HEK293T (cell line): ENCODE results near the gene KIRREL3.

Source experiments
- CTCF ChIA-PET: fragments of 350-600 bp; formaldehyde crosslinking; extraction: SDS; loops from one replicate; lab custom pipeline; 2021; ENCODE audit warnings: antibody characterized with exemption, inconsistent platforms; lab: Yijun Ruan, JAX
- POLR2A ChIA-PET: fragments of 350-600 bp; formaldehyde crosslinking; extraction: SDS; loops from one replicate; lab custom pipeline; 2020; ENCODE audit warnings: antibody characterized with exemption, inconsistent platforms; lab: Yijun Ruan, JAX
- DNase-seq: peaks from one replicate; pipeline ENCODE4 v3.0.0; 2012; ENCODE audit warnings: mixed read lengths; ENCODE audit errors: extremely low spot score
- ARNT ChIP-seq: fragments of 450-650 bp; IDR thresholded peaks from 2 replicates; pipeline ENCODE4 v1.6.1; 2017; ENCODE audit warnings: mild to moderate bottlenecking
- BHLHE40 ChIP-seq: fragments of 450-650 bp; IDR thresholded peaks from 2 replicates; pipeline ENCODE4 v1.6.1; 2016; ENCODE audit warnings: mild to moderate bottlenecking, moderate library complexity, borderline replicate concordance
- CTBP1 ChIP-seq: fragments of 450-650 bp; IDR thresholded peaks from 2 replicates; pipeline ENCODE4 v1.6.1; 2016; ENCODE audit warnings: borderline replicate concordance
- ELF4 ChIP-seq: fragments of 450-650 bp; IDR thresholded peaks from 2 replicates; pipeline ENCODE4 v1.6.1; 2017; ENCODE audit warnings: antibody characterized with exemption
- FOXA1 ChIP-seq: fragments of 450-650 bp; IDR thresholded peaks from 2 replicates; pipeline ENCODE4 v1.6.1; 2016; ENCODE audit warnings: mild to moderate bottlenecking
- FOXK2 ChIP-seq: fragments of 450-650 bp; IDR thresholded peaks from 2 replicates; pipeline ENCODE4 v1.6.1; 2016; ENCODE audit warnings: mild to moderate bottlenecking
- FOXM1 ChIP-seq: fragments of 450-650 bp; IDR thresholded peaks from 2 replicates; pipeline ENCODE4 v1.6.1; 2017; ENCODE audit warnings: mild to moderate bottlenecking, borderline replicate concordance
- HDGF ChIP-seq: fragments of 450-650 bp; IDR thresholded peaks from 2 replicates; pipeline ENCODE4 v1.6.1; 2017; ENCODE audit warnings: antibody characterized with exemption, borderline replicate concordance
- L3MBTL2 ChIP-seq: fragments of 450-650 bp; conservative IDR thresholded peaks from 2 replicates; pipeline ENCODE4 v1.6.1; 2016; ENCODE audit warnings: mild to moderate bottlenecking
- LEF1 ChIP-seq: fragments of 450-650 bp; IDR thresholded peaks from 2 replicates; pipeline ENCODE4 v1.6.1; 2017; ENCODE audit warnings: mild to moderate bottlenecking, borderline replicate concordance
- NFRKB ChIP-seq: fragments of 450-650 bp; IDR thresholded peaks from 2 replicates; pipeline ENCODE4 v1.6.1; 2016; ENCODE audit warnings: mild to moderate bottlenecking, moderate library complexity
- PKNOX1 ChIP-seq: fragments of 450-650 bp; IDR thresholded peaks from 2 replicates; pipeline ENCODE4 v1.6.1; 2016
- SP1 ChIP-seq: fragments of 450-650 bp; IDR thresholded peaks from 2 replicates; pipeline ENCODE4 v1.6.1; 2017
- SUZ12 ChIP-seq: fragments of 450-650 bp; IDR thresholded peaks from 2 replicates; pipeline ENCODE4 v1.6.1; 2016; ENCODE audit warnings: mild to moderate bottlenecking
- TARDBP ChIP-seq: fragments of 450-650 bp; IDR thresholded peaks from 2 replicates; pipeline ENCODE4 v1.6.1; 2016
- ZNF384 ChIP-seq: fragments of 450-650 bp; IDR thresholded peaks from 2 replicates; pipeline ENCODE4 v1.6.1; 2016

The KIRREL3 gene

GRCh38 chr11:126473269-126473668 is 527.3 kb downstream of the KIRREL3 start:
- DNase-seq: no peak
- no peak for TF ChIP-seq CTBP1
- no peak for TF ChIP-seq FOXK2
- no peak for TF ChIP-seq TARDBP
- TF ChIP-seq FOXA1: no peak
- TF ChIP-seq NFRKB: no peak
- TF ChIP-seq SUZ12: no peak
- no peak for TF ChIP-seq ARNT
- no peak for TF ChIP-seq SP1
- TF ChIP-seq PKNOX1: no peak
- no peak for TF ChIP-seq LEF1
- TF ChIP-seq ELF4: no peak
- no peak for TF ChIP-seq HDGF
- TF ChIP-seq L3MBTL2: no peak
- TF ChIP-seq BHLHE40: no peak
- TF ChIP-seq FOXM1: no peak
- ChIA-PET CTCF (interaction anchor here (0.6 kb wide), 1 partner anchor 56 kb away, joined by 7 read pairs; no protein-coding TSS in a partner anchor), POLR2A (no interaction called here)

DNA sequence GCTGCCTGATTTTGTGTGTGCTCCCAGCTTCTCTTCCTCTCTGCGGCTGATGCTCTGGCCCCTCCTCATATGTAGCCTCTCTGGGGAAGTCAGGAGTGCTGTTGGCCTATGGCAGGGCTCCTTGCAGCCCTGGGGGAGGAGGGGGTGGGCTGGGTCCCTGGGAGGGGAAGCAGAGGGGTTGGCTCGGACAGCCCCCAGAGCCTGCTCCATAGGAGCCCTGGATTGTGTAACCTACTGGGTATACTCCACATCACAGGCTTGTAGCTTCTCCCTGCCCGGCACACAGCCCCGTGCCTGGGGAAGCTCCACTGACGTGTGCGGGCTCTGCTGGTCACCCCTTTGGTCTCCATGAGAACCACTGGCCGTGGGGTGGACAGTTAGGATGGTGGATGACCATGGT is 531.3 kb downstream of the KIRREL3 start:
- ChIA-PET CTCF (interaction anchor here (2.3 kb wide), 1 partner anchor 11 kb away, joined by 9 read pairs; no protein-coding TSS in a partner anchor), POLR2A (no interaction called here)
- DNase-seq: no peak
- no peak for TF ChIP-seq FOXA1
- no peak for TF ChIP-seq NFRKB
- no peak for TF ChIP-seq FOXM1
- TF ChIP-seq PKNOX1: no peak
- no peak for TF ChIP-seq ELF4
- no peak for TF ChIP-seq SP1
- no peak for TF ChIP-seq SUZ12
- no peak for TF ChIP-seq BHLHE40
- no peak for TF ChIP-seq L3MBTL2

DNA sequence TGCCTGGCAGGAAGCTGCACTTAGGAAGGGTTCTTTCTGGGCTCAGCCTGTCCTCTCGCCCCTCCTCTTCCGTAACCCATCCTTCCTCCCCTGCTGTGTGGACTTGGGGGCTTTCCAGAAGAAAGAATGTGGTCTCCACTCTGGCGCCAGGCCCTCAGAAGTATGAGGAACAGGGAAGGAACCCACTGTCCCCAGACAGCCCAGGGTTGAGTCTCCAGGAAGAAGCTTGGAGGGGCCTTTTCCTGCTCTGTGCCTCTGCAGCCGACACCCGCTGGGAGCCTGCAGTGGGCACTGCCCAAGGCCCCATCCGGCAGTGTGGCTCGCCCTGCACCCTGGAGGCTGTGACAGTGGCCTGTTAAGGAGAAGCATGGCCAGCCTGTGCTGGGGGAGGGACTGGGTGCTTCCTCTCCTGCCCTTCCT is 532.5 kb downstream of the KIRREL3 start:
- DNase-seq: no peak
- CTCF ChIA-PET: interaction anchor here (2.3 kb wide), 1 partner anchor 12 kb away, joined by 9 read pairs; no protein-coding TSS in a partner anchor
- TF ChIP-seq L3MBTL2: no peak
- TF ChIP-seq FOXK2: no peak
- TF ChIP-seq LEF1: no peak
- POLR2A ChIA-PET: no interaction called here

DNA sequence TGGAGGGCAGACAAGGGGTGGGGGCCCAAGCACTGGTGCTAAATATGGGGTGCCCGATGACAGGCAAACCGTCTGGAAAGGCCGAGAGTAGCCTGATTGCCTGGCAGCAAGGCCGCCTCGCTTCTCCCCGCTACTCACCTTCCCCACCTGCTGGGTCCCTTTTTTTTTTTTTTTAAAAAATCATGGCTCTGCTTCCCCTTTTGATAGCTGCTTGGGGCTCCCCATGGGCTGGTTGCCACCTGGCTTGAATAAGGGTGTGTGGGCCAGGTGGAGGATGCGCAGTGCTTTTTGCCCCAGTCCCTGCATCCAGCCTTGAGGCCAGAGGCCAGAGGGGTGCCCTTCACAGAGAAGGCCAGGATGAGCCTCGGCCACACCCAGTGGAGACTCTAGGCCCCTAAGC is 533.1 kb downstream of the KIRREL3 start:
- no peak for DNase-seq
- POLR2A ChIA-PET: no interaction called here
- TF ChIP-seq CTBP1 (no peak), ZNF384 (no peak), ARNT (no peak), FOXA1 (no peak), L3MBTL2 (no peak), BHLHE40 (no peak), FOXK2 (no peak), HDGF (no peak), FOXM1 (no peak), NFRKB (no peak), SUZ12 (no peak)
- CTCF ChIA-PET: no interaction called here

- DNase-seq: no peak
- ChIA-PET CTCF (no interaction called here), POLR2A (no interaction called here)
- TF ChIP-seq NFRKB (no peak), TARDBP (no peak), ZNF384 (no peak), FOXM1 (no peak), ELF4 (no peak), SUZ12 (no peak)
These were observed 533.6 kb downstream of the KIRREL3 start for GRCh38 chr11:126467046-126467370.

DNA sequence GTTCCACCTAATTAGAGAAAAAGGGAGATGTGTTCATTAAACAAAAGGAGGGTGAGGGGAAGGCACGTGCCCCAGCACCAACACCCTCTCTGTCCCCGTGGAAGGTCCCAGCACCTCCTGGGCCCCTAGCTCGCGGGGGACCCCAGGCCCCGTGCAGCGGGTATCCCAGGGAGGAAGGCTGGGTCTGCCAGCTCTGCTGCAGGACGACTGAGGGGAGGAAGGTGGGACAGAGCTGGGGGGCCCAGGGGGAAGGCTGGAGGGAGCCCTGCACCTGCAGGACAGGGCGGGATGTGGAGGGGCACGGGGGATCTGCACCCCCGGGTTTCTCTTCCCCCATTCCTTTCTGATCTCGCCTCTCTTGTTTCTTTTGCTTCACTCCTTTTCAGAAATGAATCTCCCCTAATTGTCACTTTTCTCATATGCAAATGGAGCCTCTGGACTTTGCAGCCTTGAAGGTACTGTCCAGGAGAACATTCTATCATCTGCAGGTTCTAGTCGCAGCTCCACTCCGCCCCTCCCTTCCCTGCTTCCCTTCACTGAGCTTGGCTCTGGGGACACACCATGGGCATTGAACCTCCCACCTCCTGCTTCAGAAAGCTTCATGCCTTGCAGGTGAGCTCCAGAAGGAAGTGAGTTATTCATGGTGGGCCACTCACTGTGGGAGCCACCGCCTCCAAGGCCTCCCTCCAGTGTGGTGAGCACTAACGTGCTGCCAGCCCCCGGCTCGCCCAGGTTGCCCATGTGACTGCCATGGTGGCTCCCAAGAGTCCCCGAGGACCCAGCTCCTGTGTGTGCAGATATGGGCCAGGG is 534.1 kb downstream of the KIRREL3 start:
- CTCF ChIA-PET: no interaction called here
- POLR2A ChIA-PET: no interaction called here
- no peak for TF ChIP-seq HDGF
- TF ChIP-seq SUZ12: no peak
- no peak for TF ChIP-seq FOXM1
- no peak for TF ChIP-seq L3MBTL2
- TF ChIP-seq ARNT: no peak
- TF ChIP-seq NFRKB: no peak
- TF ChIP-seq ZNF384: no peak
- TF ChIP-seq PKNOX1: no peak
- no peak for TF ChIP-seq FOXK2
- no peak for TF ChIP-seq ELF4
- no peak for TF ChIP-seq BHLHE40
- no peak for TF ChIP-seq LEF1
- TF ChIP-seq SP1: no peak
- TF ChIP-seq CTBP1: no peak
- TF ChIP-seq TARDBP: no peak
- TF ChIP-seq FOXA1: no peak
- no peak for DNase-seq
